HK-2 (cell line): ENCODE measurements around the gene CELSR3.

Experiments used
- DNase-seq: peaks from one replicate; pipeline ENCODE4 v3.0.0-alpha.2; 2018; ENCODE audit not compliant: unreplicated experiment

CELSR3 gene

GRCh38 chr3:48662753-48663488 is at the start of gene CELSR3:
Gene CELSR3, minus strand, starts transcription at chr3:48662886. Its CDS starts 252 bp downstream, at chr3:48662634.
- peak; percentile 84 for DNase-seq

GRCh38 chr3:48711727-48712126 is 49.0 kb upstream of the CELSR3 start:
- DNase-seq, result no peak

- DNase-seq, result no peak
These were observed 46.4 kb upstream of the CELSR3 start for GRCh38 chr3:48709051-48709461.

- DNase-seq, result no peak
These were observed 45.8 kb upstream of the CELSR3 start for GRCh38 chr3:48708481-48708889.

GRCh38 chr3:48707157-48707556 is 44.5 kb upstream of the CELSR3 start:
- no peak for DNase-seq

GRCh38 chr3:48702320-48702920 is 39.7 kb upstream of the CELSR3 start:
- DNase-seq, result no peak

- DNase-seq, result no peak
These were observed 38.2 kb upstream of the CELSR3 start for GRCh38 chr3:48700731-48701405.

- no peak for DNase-seq
These were observed 36.2 kb upstream of the CELSR3 start for GRCh38 chr3:48698891-48699290.

GRCh38 chr3:48697952-48698351 is 35.3 kb upstream of the CELSR3 start:
- DNase-seq, result no peak

GRCh38 chr3:48696601-48697000 is 33.9 kb upstream of the CELSR3 start:
- no peak for DNase-seq

- no peak for DNase-seq
These were observed 33.5 kb upstream of the CELSR3 start for GRCh38 chr3:48696156-48696555.

- DNase-seq, result no peak
These were observed 32.7 kb upstream of the CELSR3 start for GRCh38 chr3:48695393-48695753.

- peak; percentile 34 for DNase-seq
These were observed 32.1 kb upstream of the CELSR3 start for GRCh38 chr3:48694610-48695392.

GRCh38 chr3:48693826-48694225 is 31.1 kb upstream of the CELSR3 start:
- no peak for DNase-seq

GRCh38 chr3:48692551-48692950 is 29.9 kb upstream of the CELSR3 start:
- DNase-seq, result no peak

- no peak for DNase-seq
These were observed 28.3 kb upstream of the CELSR3 start for GRCh38 chr3:48690846-48691458.

- DNase-seq, result no peak
These were observed 26.7 kb upstream of the CELSR3 start for GRCh38 chr3:48689384-48689783.

GRCh38 chr3:48688737-48689075 is 26.0 kb upstream of the CELSR3 start:
- no peak for DNase-seq

GRCh38 chr3:48688032-48688736 is 25.5 kb upstream of the CELSR3 start:
- no peak for DNase-seq

- no peak for DNase-seq
These were observed 24.6 kb upstream of the CELSR3 start for GRCh38 chr3:48687220-48687678.

GRCh38 chr3:48686538-48687219 is 24.0 kb upstream of the CELSR3 start:
- DNase-seq, result no peak
